H9 (cell line): ENCODE results near the gene TMEM245. TPM values are rescaled to one million over a fixed set of nuclear protein-coding genes. Genes with fewer than 3 reads are reported as not detected.

ENCODE experiments used
- DNase-seq: peaks from one replicate; pipeline ENCODE4 v3.0.0-alpha.2; 2017
- H2AFZ ChIP-seq: one replicate; pipeline ENCODE4 v1.6.1; 2013; ENCODE audit warnings: mild to moderate bottlenecking, low read length, control low read depth, moderate library complexity
- H2AK5ac ChIP-seq: 2 replicates; pipeline ENCODE4 v1.6.1; 2013; ENCODE audit warnings: low read length, control low read depth, mixed read lengths; ENCODE audit not compliant: insufficient read length
- H2BK120ac ChIP-seq: one replicate; pipeline ENCODE4 v1.6.1; 2013; ENCODE audit warnings: low read depth, mild to moderate bottlenecking, low read length, control low read depth, inconsistent platforms; ENCODE audit not compliant: poor library complexity, severe bottlenecking
- H2BK12ac ChIP-seq: 2 replicates; pipeline ENCODE4 v1.6.1; 2013; ENCODE audit warnings: low read length, control low read depth, mixed read lengths, low read depth; ENCODE audit not compliant: insufficient read length
- H2BK15ac ChIP-seq: 2 replicates; pipeline ENCODE4 v1.6.1; 2013; ENCODE audit warnings: low read depth, low read length, control low read depth
- H2BK20ac ChIP-seq: one replicate; pipeline ENCODE4 v1.6.1; 2013; ENCODE audit warnings: low read depth, mild to moderate bottlenecking, low read length, control low read depth, inconsistent platforms; ENCODE audit not compliant: poor library complexity, severe bottlenecking
- H2BK5ac ChIP-seq: 2 replicates; pipeline ENCODE4 v1.6.1; 2013; ENCODE audit warnings: low read length, control low read depth, mixed read lengths; ENCODE audit not compliant: insufficient read length
- H3K14ac ChIP-seq: 2 replicates; pipeline ENCODE4 v1.6.1; 2013; ENCODE audit warnings: low read length, control low read depth; ENCODE audit not compliant: insufficient read depth
- H3K18ac ChIP-seq: 2 replicates; pipeline ENCODE4 v1.6.1; 2013; ENCODE audit warnings: low read depth, mild to moderate bottlenecking, mixed read lengths, low read length, control low read depth; ENCODE audit not compliant: insufficient read length
- H3K23ac ChIP-seq: 2 replicates; pipeline ENCODE4 v1.6.1; 2013; ENCODE audit warnings: low read length, control low read depth, mixed read lengths, low read depth; ENCODE audit not compliant: insufficient read length
- H3K23me2 ChIP-seq: 2 replicates; pipeline ENCODE4 v1.6.1; 2013; ENCODE audit warnings: low read depth, mild to moderate bottlenecking, mixed read lengths, low read length, control low read depth; ENCODE audit not compliant: insufficient read length, poor library complexity, severe bottlenecking
- H3K27ac ChIP-seq: 2 replicates; pipeline ENCODE4 v1.5.1; 2013; ENCODE audit warnings: low read length, control low read depth, mixed read lengths, low read depth; ENCODE audit not compliant: insufficient read length
- H3K27me3 ChIP-seq: 2 replicates; pipeline ENCODE4 v1.6.1; 2013; ENCODE audit warnings: low read length, control low read depth, inconsistent platforms; ENCODE audit not compliant: insufficient read depth
- H3K4ac ChIP-seq: 2 replicates; pipeline ENCODE4 v1.6.1; 2013; ENCODE audit warnings: low read depth, mild to moderate bottlenecking, control low read depth, inconsistent platforms, low read length, moderate library complexity
- H3K4me1 ChIP-seq: 2 replicates; pipeline ENCODE4 v1.6.1; 2013; ENCODE audit warnings: low read length, control low read depth, inconsistent platforms; ENCODE audit not compliant: insufficient read depth
- H3K4me2 ChIP-seq: 2 replicates; pipeline ENCODE4 v1.6.1; 2013; ENCODE audit warnings: low read length, control low read depth, mixed read lengths; ENCODE audit not compliant: insufficient read length, insufficient read depth
- H3K56ac ChIP-seq: 2 replicates; pipeline ENCODE4 v1.6.1; 2013; ENCODE audit warnings: low read depth, mild to moderate bottlenecking, mixed read lengths, low read length, control low read depth; ENCODE audit not compliant: insufficient read length
- H3K79me1 ChIP-seq: 2 replicates; pipeline ENCODE4 v1.6.1; 2013; ENCODE audit warnings: low read depth, mild to moderate bottlenecking, moderate library complexity, low read length, control low read depth, inconsistent platforms; ENCODE audit not compliant: insufficient read depth, poor library complexity, severe bottlenecking
- H3K79me2 ChIP-seq: 2 replicates; pipeline ENCODE4 v1.6.1; 2013; ENCODE audit warnings: low read length, control low read depth, inconsistent platforms; ENCODE audit not compliant: insufficient read depth
- H3K9ac ChIP-seq: 2 replicates; pipeline ENCODE4 v1.6.1; 2013; ENCODE audit warnings: low read length, control low read depth, mixed read lengths; ENCODE audit not compliant: insufficient read length; ENCODE audit errors: extremely low read depth
- H3K9me3 ChIP-seq: one replicate; pipeline ENCODE4 v1.6.1; 2013; ENCODE audit warnings: low read depth, low read length, inconsistent platforms; ENCODE audit not compliant: control insufficient read depth
- H3T11ph ChIP-seq: one replicate; pipeline ENCODE4 v1.6.1; 2013; ENCODE audit warnings: mild to moderate bottlenecking, low read length, control low read depth, inconsistent platforms
- H4K20me1 ChIP-seq: one replicate; pipeline ENCODE4 v1.6.1; 2013; ENCODE audit not compliant: control insufficient read depth, insufficient read length, insufficient read depth
- H4K5ac ChIP-seq: 2 replicates; pipeline ENCODE4 v1.6.1; 2013; ENCODE audit warnings: low read depth, mild to moderate bottlenecking, mixed read lengths, low read length, control low read depth; ENCODE audit not compliant: insufficient read length
- H4K8ac ChIP-seq: replicated peaks from 2 replicates; pipeline ENCODE4 v1.6.1; 2013; ENCODE audit warnings: low read length, control low read depth, mixed read lengths, low read depth; ENCODE audit not compliant: insufficient read length
- H4K91ac ChIP-seq: 2 replicates; pipeline ENCODE4 v1.6.1; 2013; ENCODE audit warnings: low read depth, mild to moderate bottlenecking, moderate library complexity, mixed read lengths, low read length, control low read depth; ENCODE audit not compliant: insufficient read length
- H3K27ac Mint-ChIP-seq, 3 experiments: 2 replicates in 2 of 3; 3 replicates in 1 of 3; pipeline ENCODE4 v1.8.0; 2020 to 2021; ENCODE audit warnings: mixed read lengths in 3 of 3, mild to moderate bottlenecking in 1 of 3, moderate library complexity in 1 of 3
- H3K27me3 Mint-ChIP-seq: 2 replicates; pipeline ENCODE4 v1.8.0; 2021; ENCODE audit warnings: low read depth, mild to moderate bottlenecking, moderate library complexity, mixed read lengths
- H3K36me3 Mint-ChIP-seq, 3 experiments: 2 replicates in 2 of 3; 3 replicates in 1 of 3; pipeline ENCODE4 v1.8.0; 2020 to 2021; ENCODE audit warnings: low read depth in 3 of 3, mixed read lengths in 3 of 3; ENCODE audit not compliant: insufficient read depth in 1 of 3
- H3K4me1 Mint-ChIP-seq, 2 experiments: 2 replicates each; pipeline ENCODE4 v1.8.0; 2020; ENCODE audit warnings: mixed read lengths in 2 of 2
- H3K4me3 Mint-ChIP-seq, 2 experiments: 2 replicates in 1 of 2; 3 replicates in 1 of 2; pipeline ENCODE4 v1.8.0; 2020 to 2021; ENCODE audit warnings: mild to moderate bottlenecking in 2 of 2, mixed read lengths in 2 of 2, moderate library complexity in 1 of 2
- H3K9me3 Mint-ChIP-seq, 2 experiments: 2 replicates in 1 of 2; 3 replicates in 1 of 2; pipeline ENCODE4 v1.8.0; 2020; ENCODE audit warnings: mild to moderate bottlenecking in 2 of 2, mixed read lengths in 2 of 2, moderate library complexity in 1 of 2
- CTCF ChIP-seq: fragments of 200-600 bp; sonication (generic); conservative IDR thresholded peaks from 3 replicates; pipeline ENCODE4 v1.8.0; 2021; ENCODE audit warnings: antibody characterized with exemption, mild to moderate bottlenecking
- WGBS: extraction: QIAGEN DNeasy Blood & Tissue Kit; methylation state at CpG from one replicate; pipeline ENCODE4 v1.1.7; 2013; ENCODE audit warnings: missing lambda C conversion rate, low lambda C conversion rate, mixed read lengths; ENCODE audit not compliant: insufficient read length; ENCODE audit errors: extremely low coverage; 5-methylcytosine and 5-hydroxymethylcytosine counted together
- total RNA-seq: library from RNA; stranded (reverse); gene quantifications from 2 replicates; pipeline ENCODE4 v1.2.1, GENCODE V29; 2021

The TMEM245 gene
- total RNA-seq, 1 experiment from 2014 or later, result 37.9 TPM

GRCh38 chr9:109097146-109097545, 22.6 kb downstream of the TMEM245 start:
- peaks cover 12% of the 10 kb centered on the region; the same call in 1 of the 2 replicates for H3K4me1 ChIP-seq
- H3K36me3 Mint-ChIP-seq, result peaks cover 5 to 27% (median 27%) of the 10 kb centered on the region in 3 experiments; a peak in 5 of 7 replicates
- H3K4me1 Mint-ChIP-seq, result peaks cover 19 to 26% of the 10 kb centered on the region in 2 experiments
- H2AK5ac ChIP-seq, result no peak overlapping the region
- H3K4me3 Mint-ChIP-seq, result no peak overlapping the region
- no peak overlapping the region for H3K14ac ChIP-seq
- no CpG with 5 or more reads among the region's 4 CpGs for WGBS
- no peak overlapping the region for H3K4me2 ChIP-seq
- no peaks in the 10 kb centered on the region for H3K23me2 ChIP-seq
- no peak overlapping the region for H3K18ac ChIP-seq
- no peaks in the 10 kb centered on the region for H3K9me3 Mint-ChIP-seq
- peaks cover 3% of the 10 kb centered on the region for H3K79me1 ChIP-seq
- no peak overlapping the region for H3T11ph ChIP-seq
- H3K79me2 ChIP-seq, result peaks cover 18% of the 10 kb centered on the region; the same call in 1 of the 2 replicates
- H2AFZ ChIP-seq, result no peak overlapping the region
- H3K9me3 ChIP-seq, result no peaks in the 10 kb centered on the region
- H2BK15ac ChIP-seq, result no peak overlapping the region
- no peak overlapping the region for H2BK12ac ChIP-seq
- peak overlapping the region; percentile 6 to 44 (median 35); a peak in 6 of 7 replicates for H3K27ac Mint-ChIP-seq
- no peak overlapping the region for H3K27ac ChIP-seq
- H4K8ac ChIP-seq, result no peak overlapping the region
- H3K27me3 ChIP-seq, result no peaks in the 10 kb centered on the region
- no peak overlapping the region for H3K9ac ChIP-seq
- no peak for DNase-seq
- no peaks in the 10 kb centered on the region for H3K27me3 Mint-ChIP-seq
- H3K56ac ChIP-seq, result no peak overlapping the region
- no peak overlapping the region for H4K91ac ChIP-seq
- no peak overlapping the region for H4K5ac ChIP-seq
- TF ChIP-seq CTCF, result no peak
- H4K20me1 ChIP-seq, result no peaks in the 10 kb centered on the region
- H2BK120ac ChIP-seq, result no peak overlapping the region
- H2BK20ac ChIP-seq, result no peak overlapping the region
- H3K4ac ChIP-seq, result no peak overlapping the region
- no peak overlapping the region for H2BK5ac ChIP-seq
- no peak overlapping the region for H3K23ac ChIP-seq
